Measurements from ENCODE around the gene CANT1.
"Not testable (repeated sequence)": the region's sequence is repeated elsewhere in the genome, so short reads cannot be mapped to it uniquely, and the experiment has no call there.

CANT1 gene

DNA sequence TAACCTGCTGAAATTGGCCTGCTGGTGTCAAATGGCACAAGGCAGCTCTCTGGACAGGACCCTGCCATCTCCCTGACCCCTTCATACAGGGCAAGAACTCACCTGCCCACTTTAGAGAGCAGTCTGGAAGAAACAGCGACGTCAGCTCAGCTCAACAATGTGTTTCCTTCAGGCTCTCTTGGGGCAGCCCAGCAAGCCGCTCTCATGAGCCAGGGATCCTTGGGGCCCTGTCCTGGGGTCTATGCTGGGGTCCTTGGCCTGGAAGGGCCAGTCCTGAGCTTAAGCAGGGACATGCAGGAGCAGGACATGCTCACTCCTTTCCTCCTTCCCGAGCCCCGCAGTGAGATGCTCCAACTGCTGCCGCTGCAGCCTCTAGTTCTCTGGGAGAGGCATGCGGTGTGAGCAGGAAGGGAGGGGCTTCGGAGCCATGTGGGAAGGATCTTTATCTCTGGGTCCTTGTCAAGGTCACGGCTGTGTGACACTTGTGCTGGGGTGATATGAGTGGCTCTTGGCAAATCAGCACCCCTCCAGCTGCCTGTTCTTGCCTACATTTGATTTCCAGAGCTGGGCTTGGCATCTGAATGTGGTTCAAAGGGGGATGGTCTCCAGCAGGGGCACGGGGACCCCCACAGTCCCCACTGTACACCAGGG, 17.8 kb upstream of the CANT1 start:
- DNase-seq (ENCODE audit: low spot score) = peak; percentile 39

DNA sequence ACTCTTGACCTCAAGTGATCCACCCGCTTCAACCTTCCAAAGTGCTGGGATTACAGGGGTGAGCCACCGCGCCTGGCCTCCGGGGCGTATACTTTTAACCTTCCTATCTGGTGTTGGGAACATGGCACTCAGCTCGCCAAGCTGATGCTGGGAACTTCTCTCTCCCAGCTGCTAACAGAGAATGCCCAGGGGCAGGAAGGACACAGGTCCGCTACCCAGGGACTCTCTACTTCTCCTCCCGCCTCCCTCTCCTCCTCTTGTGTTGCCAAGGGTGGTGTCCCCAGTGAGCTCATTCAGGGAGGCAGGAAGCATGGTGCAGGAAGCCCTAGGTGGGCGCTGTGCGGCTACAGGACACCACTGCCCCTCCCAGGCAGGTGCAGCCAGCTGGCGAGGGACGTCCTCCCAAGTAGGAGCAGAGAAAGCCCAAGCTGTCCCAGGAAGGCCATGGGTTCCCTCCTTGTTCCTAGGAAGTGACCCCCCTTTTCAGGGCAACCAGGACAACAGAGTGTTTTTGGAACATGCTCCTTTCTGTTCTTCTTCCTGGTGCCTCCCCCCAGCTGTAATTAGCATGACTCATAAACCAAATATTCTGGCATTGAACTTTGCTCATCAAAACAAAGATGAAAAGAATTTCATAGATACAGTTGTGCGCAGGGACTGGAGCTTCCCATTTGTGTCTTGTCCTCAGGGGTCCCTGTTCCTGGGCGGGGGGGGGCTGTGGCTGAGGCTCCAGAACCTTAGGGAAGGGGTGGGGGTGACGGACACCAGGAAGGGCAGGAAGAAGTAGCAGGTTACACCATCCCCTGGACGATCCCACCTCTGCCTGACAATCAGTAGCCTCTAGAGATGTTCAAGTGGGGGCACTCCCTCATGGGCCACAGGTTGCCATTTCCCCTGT, 17.1 kb upstream of the CANT1 start:
- DNase-seq (ENCODE audit: low spot score) = peak; percentile 88

DNA sequence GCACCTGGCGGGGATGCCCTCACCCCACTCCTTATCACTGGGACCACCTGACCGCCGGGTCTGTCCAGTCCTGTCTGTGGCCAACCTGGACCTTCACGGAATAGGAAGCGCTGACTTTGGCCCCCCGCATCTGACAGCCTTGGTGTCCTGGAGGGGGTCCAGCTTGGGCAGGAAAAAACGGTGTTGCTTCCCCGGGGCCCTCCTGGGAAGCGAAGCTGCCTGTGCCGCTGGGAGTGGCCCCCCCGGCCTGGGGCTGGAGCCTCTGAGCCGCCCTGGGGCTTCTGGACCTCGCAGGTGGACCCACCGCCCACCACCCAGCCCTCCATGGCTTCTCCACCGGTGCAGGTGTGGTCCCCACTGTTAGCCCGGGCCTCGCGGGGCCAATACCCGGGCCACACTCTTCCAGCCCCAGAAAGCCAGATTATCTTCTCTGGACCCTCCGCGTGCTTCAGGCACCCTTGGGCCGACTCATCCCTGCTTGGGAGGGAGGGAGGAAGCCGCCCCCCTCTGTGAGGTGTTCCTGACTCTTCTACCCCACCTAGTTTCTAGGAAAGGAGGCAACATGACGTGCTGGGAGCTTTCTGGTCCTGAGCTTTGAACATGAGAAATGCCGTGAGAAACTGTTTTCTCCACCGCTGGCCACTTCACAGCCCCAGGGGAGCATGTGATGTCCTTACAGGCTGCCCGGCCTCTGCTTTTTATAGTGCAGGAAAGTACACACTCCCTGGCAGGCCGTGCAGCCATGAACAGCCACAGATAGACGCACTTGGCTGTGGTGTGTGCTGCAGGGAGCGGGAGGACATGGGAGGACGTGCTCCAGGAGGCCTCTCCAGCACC, 15.6 kb upstream of the CANT1 start:
- peak; percentile 34 for DNase-seq (ENCODE audit: low spot score)

DNA sequence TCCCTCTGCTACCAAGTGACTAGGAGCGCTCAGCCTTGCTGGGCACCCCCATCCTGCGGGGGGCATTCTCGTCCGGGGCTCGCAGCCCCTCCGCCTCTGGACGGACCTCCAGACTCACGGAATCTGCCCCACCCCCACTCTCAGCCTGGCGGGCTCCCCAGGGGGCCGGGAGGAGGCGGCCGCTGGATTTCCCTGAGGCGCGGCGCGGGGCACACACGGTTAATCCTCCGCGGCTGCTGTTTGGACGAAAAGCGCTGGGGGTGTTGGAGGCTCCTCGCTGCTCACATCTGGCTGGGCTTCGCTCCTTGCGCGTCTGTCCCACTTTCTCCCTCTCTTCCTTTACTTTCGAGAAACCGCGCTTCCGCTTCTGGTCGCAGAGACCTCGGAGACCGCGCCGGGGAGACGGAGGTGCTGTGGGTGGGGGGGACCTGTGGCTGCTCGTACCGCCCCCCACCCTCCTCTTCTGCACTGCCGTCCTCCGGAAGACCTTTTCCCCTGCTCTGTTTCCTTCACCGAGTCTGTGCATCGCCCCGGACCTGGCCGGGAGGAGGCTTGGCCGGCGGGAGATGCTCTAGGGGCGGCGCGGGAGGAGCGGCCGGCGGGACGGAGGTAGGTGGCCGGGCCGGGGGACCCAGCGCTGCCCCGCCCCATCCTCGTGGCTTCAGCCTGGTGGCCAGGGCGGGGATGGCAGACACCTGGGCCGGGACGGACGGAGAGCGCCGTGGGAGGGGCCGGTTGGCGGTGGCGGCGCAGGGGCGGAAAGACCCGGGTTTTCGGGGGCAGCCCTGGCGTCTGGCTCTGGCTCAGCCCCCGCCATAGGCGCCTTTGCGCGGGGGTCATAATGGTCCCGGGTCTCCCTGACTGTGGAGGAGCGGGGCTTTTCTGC, 14.6 kb upstream of the CANT1 start, which contains the start of gene C1QTNF1:
Gene C1QTNF1, plus strand, starts transcription at position 284 of the 886 bp plus-strand sequence. CDS start 19,800 bp downstream, outside the sequence.
- peak; percentile 55 for DNase-seq (ENCODE audit: low spot score)

DNA sequence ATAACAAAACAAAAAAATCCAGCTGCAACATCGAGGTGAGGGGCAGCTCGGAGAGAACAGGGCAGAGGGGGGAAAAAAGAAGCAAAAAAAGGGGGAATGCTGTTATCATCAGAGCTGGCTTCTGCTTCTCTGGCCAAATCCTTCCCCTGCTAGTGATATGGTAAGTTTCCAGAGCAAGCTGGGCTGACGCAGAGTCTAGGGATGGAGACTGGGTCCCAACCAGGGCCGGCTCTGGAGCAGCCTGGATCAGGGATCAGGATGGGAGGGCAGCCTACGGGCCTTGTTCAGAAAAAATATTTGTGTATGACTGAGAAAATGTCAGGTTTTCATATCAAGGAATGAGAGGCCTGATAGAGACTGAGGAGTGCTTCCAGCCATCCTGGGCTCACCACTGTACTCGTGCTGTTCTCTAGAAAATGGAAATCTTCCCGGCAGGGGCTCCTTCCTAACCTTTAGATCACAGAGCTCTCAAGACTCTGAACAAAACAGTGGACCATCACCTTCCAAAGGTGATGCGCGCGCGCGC, 13.7 kb upstream of the CANT1 start:
- DNase-seq (ENCODE audit: low spot score) = no peak

DNA sequence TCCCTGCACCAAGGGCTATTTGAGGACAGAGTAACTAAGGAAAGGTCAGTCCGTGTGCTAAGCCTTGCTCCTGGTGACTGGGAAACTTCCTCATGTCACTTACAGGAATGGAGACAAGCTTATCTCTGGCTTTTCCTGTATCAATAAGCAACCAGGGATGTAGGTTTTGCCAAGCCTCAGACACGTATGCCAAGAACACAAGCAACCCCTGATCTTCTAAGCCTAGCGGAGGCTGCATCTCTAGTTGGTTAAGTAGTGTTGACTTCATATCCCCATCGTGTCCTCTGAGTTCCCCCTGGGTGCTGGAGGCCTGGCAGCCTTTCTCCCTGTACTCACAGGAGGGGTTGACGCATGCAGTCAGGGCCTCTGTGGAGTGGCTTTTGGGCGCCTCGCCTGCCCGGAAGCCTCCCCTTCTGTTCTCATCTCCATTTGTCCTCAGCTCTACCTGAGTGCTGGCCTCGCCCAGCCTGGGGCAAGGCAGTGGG, 13.0 kb upstream of the CANT1 start:
- no peak for DNase-seq (ENCODE audit: low spot score)

DNA sequence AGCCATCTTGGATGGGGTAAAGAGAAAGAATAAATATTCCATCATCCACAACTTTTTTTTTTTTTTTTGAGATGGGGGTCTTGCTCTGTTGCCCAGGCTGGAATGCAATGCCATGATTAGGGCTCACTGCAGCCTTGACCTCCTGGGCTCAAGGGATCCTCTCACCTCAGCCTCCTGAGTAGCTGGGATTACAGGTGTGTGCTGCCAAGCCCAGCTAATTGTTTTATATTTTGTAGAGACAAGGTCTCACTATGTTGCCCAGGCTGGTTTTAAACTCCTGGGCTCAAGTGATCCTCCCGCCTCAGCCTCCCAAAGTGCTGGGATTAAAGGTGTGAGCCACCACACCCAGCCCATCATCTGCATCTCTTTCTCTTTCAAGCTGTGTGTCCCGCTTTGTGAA, 12.4 kb upstream of the CANT1 start:
- not testable (repeated sequence) for DNase-seq (ENCODE audit: low spot score)

DNA sequence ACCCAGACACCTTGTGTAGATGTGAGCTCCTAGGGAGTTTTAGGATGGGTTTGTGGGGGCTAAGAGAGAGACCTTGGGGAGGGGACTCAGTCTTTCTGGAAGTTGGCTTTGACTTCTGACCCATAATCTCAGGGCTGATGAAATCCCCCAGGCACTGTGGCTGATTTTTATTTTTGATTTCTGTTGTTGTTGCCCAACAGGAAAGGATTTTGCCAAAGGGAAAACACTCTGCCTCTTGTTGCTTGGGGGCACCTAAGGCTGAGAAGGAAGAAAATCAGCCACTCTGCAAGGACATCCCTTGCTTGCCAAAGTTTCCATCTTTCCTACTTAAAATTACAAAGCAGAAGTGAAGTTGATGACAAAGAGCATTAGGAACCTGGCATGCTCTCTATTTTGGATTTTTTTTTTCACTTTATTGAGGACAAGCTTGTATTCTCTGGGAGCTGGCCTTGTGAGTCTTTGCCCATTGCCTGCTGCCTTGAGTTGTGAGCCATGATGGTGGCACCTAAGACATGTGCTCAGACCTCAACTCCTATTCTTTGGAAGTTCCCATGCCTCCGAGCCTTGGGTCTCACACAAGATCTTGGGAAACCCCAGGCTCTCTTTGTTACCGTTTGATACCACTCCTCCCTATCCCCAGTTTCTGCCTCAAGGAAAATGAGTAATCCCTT, 11.2 kb upstream of the CANT1 start:
- DNase-seq (ENCODE audit: low spot score) = no peak

DNA sequence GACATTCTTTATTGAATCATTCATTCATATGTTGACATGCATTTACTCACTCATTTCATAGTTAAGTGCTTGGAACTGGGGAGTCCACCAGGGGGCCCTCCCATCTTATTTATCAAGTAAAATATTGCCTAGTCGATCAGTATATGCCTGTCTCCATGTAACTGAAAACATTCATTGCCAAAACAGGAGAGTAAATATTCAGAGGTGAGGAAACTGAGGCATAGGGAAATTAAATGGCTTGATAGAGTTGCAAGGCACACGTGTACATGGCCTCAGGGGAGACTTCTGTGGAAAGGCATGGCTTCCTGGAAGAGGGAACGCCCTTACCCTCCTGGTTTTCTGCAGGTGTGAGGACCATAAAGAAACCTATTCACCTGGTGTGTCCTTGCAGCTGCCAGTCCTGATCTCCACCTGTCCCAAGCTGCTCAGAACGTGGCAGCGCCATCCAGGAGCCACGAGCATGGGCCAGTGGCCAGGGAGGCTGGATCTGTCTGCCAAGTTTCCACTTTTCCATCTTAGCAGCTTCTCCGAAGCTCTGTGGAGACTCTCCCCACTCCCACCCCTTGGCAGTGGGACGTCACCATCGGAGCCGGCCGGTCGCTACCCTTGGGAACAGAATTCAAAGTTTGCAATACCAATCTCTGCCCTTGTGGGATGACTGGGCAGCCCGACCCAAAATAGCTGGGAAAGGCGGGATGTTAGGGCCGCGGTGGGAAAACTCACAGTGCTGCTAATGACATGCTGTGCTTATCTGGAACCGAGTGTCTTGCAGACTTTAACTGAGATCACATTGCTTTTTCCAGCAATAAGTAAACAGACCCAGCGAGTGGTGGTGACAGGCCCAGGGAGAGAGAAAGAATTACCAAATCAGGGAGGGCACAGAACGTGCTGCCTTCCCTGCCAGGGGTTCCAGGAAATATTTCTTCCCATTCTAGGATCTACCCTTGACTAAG, 10.3 kb upstream of the CANT1 start:
- peak; percentile 73 for DNase-seq (ENCODE audit: low spot score)

DNA sequence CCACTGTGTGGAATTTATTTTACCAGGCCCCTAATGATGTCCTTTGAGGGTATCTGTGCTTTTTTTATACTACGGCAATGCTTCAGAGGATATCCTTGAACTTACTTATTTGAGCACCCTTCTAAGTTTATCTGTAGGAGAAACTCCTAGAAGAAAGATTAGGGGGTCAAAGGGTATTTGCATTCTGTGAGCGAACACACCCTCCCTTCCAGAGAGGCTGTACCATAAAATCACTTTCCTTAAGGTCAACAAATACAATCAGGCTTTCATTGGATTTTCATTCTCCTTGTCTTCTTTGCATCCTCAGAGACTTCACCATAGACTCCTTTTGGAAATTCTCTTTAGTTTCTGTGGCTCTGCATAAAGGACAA, 9.7 kb upstream of the CANT1 start:
- no peak for DNase-seq (ENCODE audit: low spot score)

DNA sequence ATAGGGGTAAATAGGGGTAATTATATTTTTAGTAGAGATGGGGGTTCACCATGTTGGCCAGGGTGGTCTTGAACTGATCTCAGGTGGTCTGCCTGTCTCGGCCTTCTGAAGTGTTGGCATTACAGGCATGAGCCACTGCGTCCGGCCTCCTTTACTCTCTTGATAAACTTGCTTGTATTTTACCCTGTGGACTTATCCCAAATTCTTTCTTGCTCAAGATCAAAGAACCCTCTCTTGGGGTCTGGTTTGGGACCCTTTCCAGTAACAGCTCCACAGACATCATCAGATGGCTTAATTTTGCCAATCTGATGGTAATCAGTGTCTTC, 8.8 kb upstream of the CANT1 start:
- no peak for DNase-seq (ENCODE audit: low spot score)

DNA sequence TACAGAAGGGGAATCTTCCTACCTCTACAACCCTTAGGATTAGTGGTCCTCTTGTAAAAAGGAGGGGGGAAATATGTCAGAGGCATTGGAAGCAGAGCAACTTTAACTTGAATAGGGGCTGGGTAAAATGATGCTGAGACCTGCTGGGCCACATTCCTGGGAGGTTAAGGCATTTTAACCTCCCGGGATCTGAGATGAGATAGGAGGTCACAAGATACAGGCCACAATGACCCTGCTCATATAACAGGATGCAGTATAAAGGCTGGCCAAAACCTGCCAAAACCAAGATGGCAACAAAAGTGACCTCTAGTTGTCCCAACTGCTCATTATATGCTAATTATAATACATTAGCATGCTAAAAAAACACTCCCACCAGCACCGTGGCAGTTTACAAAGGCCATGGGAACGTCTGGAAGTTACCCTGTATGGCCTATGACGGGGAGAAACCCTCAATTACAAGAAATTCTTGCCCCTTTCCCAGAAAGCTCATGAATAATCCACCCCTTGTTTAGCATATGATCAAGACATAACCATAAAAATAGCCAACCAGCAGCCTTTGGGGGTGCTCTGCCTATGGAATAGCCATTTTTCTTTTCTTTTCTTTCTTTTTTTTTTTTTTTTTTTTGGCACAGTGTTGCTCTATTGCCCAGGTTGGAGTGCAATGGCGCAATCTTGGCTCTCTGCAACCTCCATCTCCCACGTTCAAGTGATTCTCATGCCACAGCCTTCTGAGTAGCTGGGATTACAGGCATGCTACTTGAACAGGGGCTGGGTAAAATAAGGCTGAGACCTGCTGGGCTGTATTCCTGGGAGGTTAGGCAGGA, 8.2 kb upstream of the CANT1 start:
- DNase-seq (ENCODE audit: low spot score) = no peak

DNA sequence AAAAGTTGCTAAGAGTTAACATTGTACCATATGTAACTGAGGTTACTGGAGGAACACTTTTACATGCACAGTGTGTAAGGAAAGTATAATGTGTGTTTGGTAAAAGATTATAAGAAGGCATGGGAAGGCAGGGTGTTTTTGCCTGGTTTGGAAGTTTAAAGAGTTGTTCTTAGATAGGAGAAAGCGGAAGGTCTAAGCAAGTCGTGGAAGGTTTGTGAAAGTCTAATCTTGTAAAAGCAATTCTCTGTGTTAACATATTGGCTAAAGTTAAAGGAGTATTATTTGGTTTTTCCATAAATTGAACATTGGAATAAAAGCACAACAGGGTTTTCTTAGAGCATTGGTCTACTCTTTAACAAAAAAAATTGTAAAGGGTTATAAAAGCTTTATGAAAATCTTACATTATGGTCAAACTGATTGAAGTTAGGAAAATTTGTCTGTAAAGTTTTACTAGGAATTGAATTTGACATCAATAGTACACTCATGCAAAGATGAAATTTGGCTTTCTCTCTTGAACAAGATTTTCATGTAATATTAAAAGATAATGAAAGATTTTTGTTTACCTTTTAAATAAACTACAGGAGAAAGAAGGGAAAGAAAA, 4.7 kb upstream of the CANT1 start:
- DNase-seq (ENCODE audit: low spot score) = no peak

DNA sequence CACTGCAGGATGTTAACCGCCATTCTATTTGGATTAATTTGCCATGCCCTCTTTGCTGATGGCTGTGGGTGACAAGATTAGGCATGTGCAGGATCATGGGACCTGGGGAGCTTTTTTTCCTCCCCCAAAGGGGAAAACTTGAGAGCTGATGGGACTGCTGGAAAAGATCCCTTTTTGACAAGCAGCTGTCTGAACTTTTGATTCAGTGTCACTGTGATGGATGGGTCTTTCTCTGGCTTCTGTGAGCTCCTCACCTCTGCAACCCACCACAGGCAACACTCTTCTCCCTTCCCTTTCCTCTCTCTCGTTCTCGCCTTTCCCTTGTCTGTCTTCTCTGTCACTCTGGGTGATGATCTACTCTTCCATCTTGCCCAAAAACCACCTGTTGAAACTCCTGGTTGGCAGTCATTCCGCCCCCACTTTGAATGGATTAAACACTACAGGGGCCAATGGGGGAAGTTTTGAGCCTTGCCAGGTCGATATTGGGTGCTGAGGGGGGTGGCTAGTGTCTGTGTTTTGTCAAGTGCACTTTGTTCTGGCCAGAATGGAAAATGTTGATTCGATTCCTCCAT, 3.1 kb upstream of the CANT1 start:
- no peak for DNase-seq (ENCODE audit: low spot score)

DNA sequence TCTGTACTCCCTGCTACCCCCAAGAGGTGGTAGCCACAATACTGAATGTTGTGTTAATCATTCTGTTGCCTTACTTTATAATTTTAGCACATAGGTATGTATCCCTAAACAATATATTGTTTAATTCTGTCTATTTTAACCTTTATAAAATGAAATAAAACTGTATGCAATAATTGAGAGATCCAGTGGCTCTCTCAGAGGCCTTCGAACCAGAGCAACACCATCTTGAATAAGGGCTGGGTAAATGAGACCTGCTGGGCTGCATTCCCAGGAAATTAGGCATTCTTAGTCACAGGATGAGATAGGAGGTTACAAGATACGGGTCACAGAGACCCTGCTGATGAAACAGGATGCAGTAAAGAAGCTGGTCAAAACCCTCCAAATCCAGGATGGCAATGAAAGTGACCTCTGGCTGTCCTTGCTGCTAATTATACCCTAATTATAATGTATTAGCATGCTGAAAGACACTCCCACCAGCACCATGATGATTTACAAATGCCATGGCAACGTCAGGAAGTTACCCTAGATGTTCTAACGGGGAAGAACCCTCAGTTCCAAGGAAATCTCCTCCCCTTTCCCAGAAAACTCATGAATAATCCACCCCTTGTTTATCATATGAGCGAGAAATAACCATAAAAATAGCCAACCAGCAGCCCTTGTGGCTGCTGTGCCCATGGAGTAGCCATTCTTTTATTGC, 2.0 kb upstream of the CANT1 start:
- DNase-seq (ENCODE audit: low spot score) = peak; percentile 62

DNA sequence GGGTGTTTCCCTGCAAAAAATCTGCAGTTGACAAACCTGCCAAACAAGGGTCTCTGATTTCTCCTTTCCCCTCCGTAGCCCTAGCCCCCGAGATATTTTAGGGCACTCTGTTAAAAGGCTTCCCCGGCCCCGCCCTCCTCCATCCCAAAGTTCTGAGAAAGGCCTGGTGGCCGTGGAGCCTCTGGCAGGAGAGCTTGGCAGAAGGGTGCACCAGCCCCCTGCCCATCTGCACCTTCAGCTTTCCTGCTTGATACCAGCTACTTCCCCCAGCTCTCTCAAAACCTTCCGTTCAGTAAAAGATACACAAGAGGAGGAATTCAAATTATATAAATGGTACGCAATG, 711 bp upstream of the CANT1 start:
- DNase-seq (ENCODE audit: low spot score) = no peak

DNA sequence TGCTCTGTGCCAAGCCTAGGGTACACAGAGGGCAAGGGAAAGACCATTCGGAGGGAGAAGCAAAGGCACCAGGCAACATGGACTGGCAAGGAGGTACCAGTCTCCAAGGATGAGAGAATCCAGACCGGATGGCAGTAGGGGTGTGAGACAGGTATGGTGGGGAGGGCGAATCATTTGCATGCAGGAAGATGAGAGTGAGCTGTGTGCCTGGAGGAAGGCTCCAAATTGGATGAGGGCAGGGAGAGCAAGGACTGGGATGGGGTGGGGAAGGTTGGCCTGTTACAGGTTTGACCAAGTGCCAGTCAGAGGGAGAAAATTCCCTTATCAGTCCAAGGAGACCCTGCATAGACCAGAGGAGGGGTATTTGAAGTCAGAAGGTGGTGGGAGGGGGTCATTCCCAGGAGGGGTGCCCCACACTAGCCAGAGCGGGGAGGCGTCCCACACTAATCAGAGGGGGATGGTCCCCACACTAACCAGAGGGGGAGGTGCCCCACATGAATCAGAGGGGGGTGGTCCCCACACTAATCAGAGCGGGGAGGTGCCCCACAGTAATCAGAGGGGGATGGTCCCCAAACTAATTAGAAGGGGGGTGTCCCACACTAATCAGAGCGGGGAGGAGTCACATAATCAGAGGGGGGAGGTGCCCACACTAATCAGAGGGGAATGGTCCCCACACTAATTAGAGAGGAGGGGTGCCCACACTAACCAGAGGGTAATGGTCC, 737 bp downstream of the CANT1 start:
- DNase-seq (ENCODE audit: low spot score) = no peak
